ENCODE data around the gene FAM163B. TPM values are rescaled to one million over a fixed set of nuclear protein-coding genes. Genes with fewer than 3 reads are reported as not detected.

FAM163B gene
- total RNA-seq, 1 donor from 2014 or later, result not detected

- Histone ChIP-seq H3K4me3 (ENCODE audit: insufficient read depth, low read depth, low read length) (no peak overlapping the region), H3K36me3 (ENCODE audit: insufficient read depth, low read length) (no peaks in the 10 kb centered on the region), H4K20me1 (ENCODE audit: insufficient read depth, low read length) (no peaks in the 10 kb centered on the region), H3K9ac (ENCODE audit: low read length) (no peak overlapping the region), H3K9me3 (ENCODE audit: insufficient read depth, low read depth, low read length) (peaks cover 14% of the 10 kb centered on the region), H3K27me3 (ENCODE audit: insufficient read depth, low read length) (peaks cover 14% of the 10 kb centered on the region), H3K27ac (ENCODE audit: low read depth, low read length) (no peak overlapping the region), H3K4me1 (ENCODE audit: insufficient read depth, low read length) (no peaks in the 10 kb centered on the region), H2AFZ (ENCODE audit: low read depth, low read length) (no peak overlapping the region), H3K4me2 (ENCODE audit: low read length) (no peak overlapping the region), H3K79me2 (ENCODE audit: insufficient read depth, low read length) (no peaks in the 10 kb centered on the region)
- H3K36me3 Mint-ChIP-seq (ENCODE audit: low read depth, unreplicated experiment), result no peaks in the 10 kb centered on the region
- DNase-seq (ENCODE audit: low read depth) (no peak), FAIRE-seq (no peak)
- TF ChIP-seq EZH2 (IDR thresholded peaks at IDR 0.05; ENCODE audit: insufficient read depth, low read length) (no peak), CTCF (IDR thresholded peaks at IDR 0.05; ENCODE audit: insufficient read depth, low read depth, low read length) (no peak)
- H3K9me3 Mint-ChIP-seq (ENCODE audit: unreplicated experiment), result peaks cover 11% of the 10 kb centered on the region
- H3K27ac Mint-ChIP-seq (ENCODE audit: unreplicated experiment), result no peak overlapping the region
- no peaks in the 10 kb centered on the region for H3K4me1 Mint-ChIP-seq (ENCODE audit: low read depth, unreplicated experiment)
- no peak overlapping the region for H3K4me3 Mint-ChIP-seq (ENCODE audit: unreplicated experiment)
- peaks cover 48% of the 10 kb centered on the region for H3K27me3 Mint-ChIP-seq (ENCODE audit: low read depth, unreplicated experiment)
Observed at GRCh38 chr9:133601746-133602145, 7.4 kb downstream of the FAM163B start.

GRCh38 chr9:133600739-133601138, 8.4 kb downstream of the FAM163B start:
- Histone ChIP-seq H3K27me3 (ENCODE audit: insufficient read depth, low read length) (peaks cover 7% of the 10 kb centered on the region), H2AFZ (ENCODE audit: low read depth, low read length) (no peak overlapping the region), H3K4me3 (ENCODE audit: insufficient read depth, low read depth, low read length) (no peak overlapping the region), H3K4me1 (ENCODE audit: insufficient read depth, low read length) (no peaks in the 10 kb centered on the region), H3K36me3 (ENCODE audit: insufficient read depth, low read length) (no peaks in the 10 kb centered on the region), H3K9me3 (ENCODE audit: insufficient read depth, low read depth, low read length) (peaks cover 14% of the 10 kb centered on the region), H4K20me1 (ENCODE audit: insufficient read depth, low read length) (no peaks in the 10 kb centered on the region), H3K9ac (ENCODE audit: low read length) (no peak overlapping the region), H3K79me2 (ENCODE audit: insufficient read depth, low read length) (no peaks in the 10 kb centered on the region), H3K27ac (ENCODE audit: low read depth, low read length) (no peak overlapping the region), H3K4me2 (ENCODE audit: low read length) (no peak overlapping the region)
- no peaks in the 10 kb centered on the region for H3K4me1 Mint-ChIP-seq (ENCODE audit: low read depth, unreplicated experiment)
- H3K9me3 Mint-ChIP-seq (ENCODE audit: unreplicated experiment), result peaks cover 17% of the 10 kb centered on the region
- no peak for DNase-seq (ENCODE audit: low read depth)
- no peak for TF ChIP-seq CTCF (IDR thresholded peaks at IDR 0.05; ENCODE audit: insufficient read depth, low read depth, low read length)
- no peak for TF ChIP-seq EZH2 (IDR thresholded peaks at IDR 0.05; ENCODE audit: insufficient read depth, low read length)
- H3K4me3 Mint-ChIP-seq (ENCODE audit: unreplicated experiment), result no peak overlapping the region
- no peak for FAIRE-seq
- peaks cover 40% of the 10 kb centered on the region for H3K27me3 Mint-ChIP-seq (ENCODE audit: low read depth, unreplicated experiment)
- H3K27ac Mint-ChIP-seq (ENCODE audit: unreplicated experiment), result no peak overlapping the region
- H3K36me3 Mint-ChIP-seq (ENCODE audit: low read depth, unreplicated experiment), result no peaks in the 10 kb centered on the region

- Histone ChIP-seq H3K27me3 (ENCODE audit: insufficient read depth, low read length) (peaks cover 4% of the 10 kb centered on the region), H2AFZ (ENCODE audit: low read depth, low read length) (no peak overlapping the region), H3K9ac (ENCODE audit: low read length) (no peak overlapping the region), H3K4me2 (ENCODE audit: low read length) (no peak overlapping the region), H3K36me3 (ENCODE audit: insufficient read depth, low read length) (no peaks in the 10 kb centered on the region), H4K20me1 (ENCODE audit: insufficient read depth, low read length) (no peaks in the 10 kb centered on the region), H3K9me3 (ENCODE audit: insufficient read depth, low read depth, low read length) (peaks cover 14% of the 10 kb centered on the region), H3K27ac (ENCODE audit: low read depth, low read length) (no peak overlapping the region), H3K79me2 (ENCODE audit: insufficient read depth, low read length) (no peaks in the 10 kb centered on the region), H3K4me3 (ENCODE audit: insufficient read depth, low read depth, low read length) (no peak overlapping the region), H3K4me1 (ENCODE audit: insufficient read depth, low read length) (no peaks in the 10 kb centered on the region)
- DNase-seq (ENCODE audit: low read depth), result no peak
- TF ChIP-seq CTCF (IDR thresholded peaks at IDR 0.05; ENCODE audit: insufficient read depth, low read depth, low read length) (no peak), EZH2 (IDR thresholded peaks at IDR 0.05; ENCODE audit: insufficient read depth, low read length) (no peak)
- peaks cover 20% of the 10 kb centered on the region for H3K9me3 Mint-ChIP-seq (ENCODE audit: unreplicated experiment)
- no peak overlapping the region for H3K27ac Mint-ChIP-seq (ENCODE audit: unreplicated experiment)
- peaks cover 40% of the 10 kb centered on the region for H3K27me3 Mint-ChIP-seq (ENCODE audit: low read depth, unreplicated experiment)
- H3K4me1 Mint-ChIP-seq (ENCODE audit: low read depth, unreplicated experiment), result no peaks in the 10 kb centered on the region
- no peak for FAIRE-seq
- no peak overlapping the region for H3K4me3 Mint-ChIP-seq (ENCODE audit: unreplicated experiment)
- no peaks in the 10 kb centered on the region for H3K36me3 Mint-ChIP-seq (ENCODE audit: low read depth, unreplicated experiment)
Observed at GRCh38 chr9:133599470-133600173, 9.6 kb downstream of the FAM163B start.
